GM10248 (cell line): ENCODE data around the gene APOL5.

ENCODE experiments used
- CTCF ChIA-PET: fragments of 300-600 bp; sonication (Branson Sonifier 250); formaldehyde crosslinking; extraction: SDS; loops from one replicate; lab custom pipeline; 2021; ENCODE audit warnings: antibody characterized with exemption; lab: Yijun Ruan, JAX
- POLR2A ChIA-PET: fragments of 350-650 bp; sonication (Branson Sonifier 250); formaldehyde crosslinking; extraction: SDS; loops from one replicate; lab custom pipeline; 2020; ENCODE audit warnings: antibody characterized with exemption; lab: Yijun Ruan, JAX
- DNase-seq: peaks from one replicate; pipeline ENCODE4 v3.0.0; 2012; ENCODE audit errors: extremely low spot score
- CTCF ChIP-seq: IDR thresholded peaks from 2 replicates; pipeline ENCODE4 v1.5.1; 2012; ENCODE audit warnings: mild to moderate bottlenecking, low read depth; ENCODE audit errors: extremely low read depth, missing control alignments, control extremely low read depth

Gene APOL5

GRCh38 chr22:35708453-35708852, 9.2 kb upstream of the APOL5 start:
- ChIA-PET CTCF (interaction anchor here (1.1 kb wide), 1 partner anchor 109 kb away, joined by 3 read pairs; no protein-coding TSS in a partner anchor), POLR2A (no interaction called here)
- no peak for DNase-seq
- no peak for TF ChIP-seq CTCF

GRCh38 chr22:35708917-35709316, 8.8 kb upstream of the APOL5 start:
- CTCF ChIA-PET, result interaction anchor here (1.1 kb wide), 1 partner anchor 109 kb away, joined by 3 read pairs; no protein-coding TSS in a partner anchor
- POLR2A ChIA-PET, result no interaction called here
- no peak for DNase-seq
- no peak for TF ChIP-seq CTCF

DNA sequence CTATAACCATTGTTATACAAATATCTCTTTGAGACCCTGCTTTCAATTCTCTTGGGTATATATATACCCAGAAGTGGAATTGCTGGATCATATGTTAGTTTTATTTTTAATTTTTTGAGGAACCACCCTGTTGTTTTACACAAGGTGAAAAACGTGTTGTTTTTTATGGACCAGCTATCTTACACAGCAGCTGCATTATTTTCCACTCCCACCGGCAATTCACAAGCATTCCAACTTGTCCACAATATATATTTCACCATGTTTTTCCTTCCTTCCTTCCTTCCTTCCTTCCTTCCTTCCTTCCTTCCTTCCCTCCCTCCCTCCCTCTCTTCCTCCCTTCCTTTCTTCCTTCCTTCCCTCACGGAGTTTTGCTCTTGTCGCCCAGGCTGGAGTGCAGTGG, 6.3 kb upstream of the APOL5 start:
- POLR2A ChIA-PET, result no interaction called here
- no peak for TF ChIP-seq CTCF
- DNase-seq, result no peak
- CTCF ChIA-PET, result no interaction called here

DNA sequence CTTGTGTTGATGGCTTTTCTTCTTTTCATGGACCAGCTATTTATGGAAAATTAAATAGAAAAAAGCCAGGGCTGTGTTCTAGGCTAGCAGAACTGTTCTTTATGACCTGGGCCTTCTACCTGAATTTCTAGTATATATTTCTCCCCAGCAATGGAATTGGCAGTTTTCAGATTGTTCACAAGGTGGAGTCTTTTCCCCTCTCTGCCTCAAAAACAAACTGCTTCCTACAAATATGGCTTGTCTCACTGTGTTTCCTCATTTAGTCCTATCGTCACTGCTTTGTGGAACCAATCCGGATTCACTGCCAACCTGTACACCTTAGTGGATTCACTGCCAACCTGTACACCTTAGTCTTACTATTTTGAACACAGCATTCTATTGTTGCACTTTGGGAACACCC, 5.0 kb upstream of the APOL5 start:
- no peak for DNase-seq
- CTCF ChIA-PET, result no interaction called here
- TF ChIP-seq CTCF, result no peak
- POLR2A ChIA-PET, result no interaction called here

DNA sequence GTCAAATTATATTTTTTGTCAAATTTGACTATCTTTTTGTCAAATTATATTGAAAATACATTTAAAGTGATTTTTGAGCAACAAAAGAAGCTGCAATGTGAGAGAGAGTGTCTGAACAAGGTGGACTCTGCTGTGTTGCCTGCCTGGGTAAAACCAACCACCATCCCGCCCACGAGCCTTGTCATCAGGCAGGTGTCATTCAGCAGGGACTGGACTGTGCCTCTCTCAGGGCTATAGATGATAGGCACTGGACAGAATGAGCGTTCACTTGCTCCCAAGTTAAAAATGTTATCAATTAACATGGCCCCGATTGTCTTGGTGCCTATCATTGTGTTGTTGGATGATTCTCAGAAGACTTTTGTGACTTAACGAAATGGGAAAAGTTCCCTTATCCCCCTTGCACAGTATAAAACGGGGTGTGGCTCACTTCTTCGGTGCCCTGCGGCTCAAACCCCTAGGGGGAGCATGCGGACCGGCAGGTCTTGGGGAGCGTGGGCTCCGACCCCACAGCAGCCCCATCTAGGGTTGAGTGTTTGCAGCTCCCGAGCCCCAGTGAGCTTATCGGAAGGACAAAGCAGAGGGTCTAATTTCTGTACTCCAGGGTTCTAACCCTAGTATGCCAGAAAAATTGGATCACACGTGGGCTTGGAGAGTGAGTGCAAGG, 1.7 kb downstream of the APOL5 start:
- no peak for DNase-seq
- no peak for TF ChIP-seq CTCF
- CTCF ChIA-PET, result no interaction called here
- POLR2A ChIA-PET, result no interaction called here

- TF ChIP-seq CTCF, result no peak
- CTCF ChIA-PET, result no interaction called here
- POLR2A ChIA-PET, result no interaction called here
- no peak for DNase-seq
Measured at GRCh38 chr22:35721960-35722359, 4.3 kb downstream of the APOL5 start.

GRCh38 chr22:35725521-35725920, 7.8 kb downstream of the APOL5 start:
- POLR2A ChIA-PET, result no interaction called here
- DNase-seq, result no peak
- no peak for TF ChIP-seq CTCF
- CTCF ChIA-PET, result no interaction called here
